ENCODE data around the gene TMSB4X. TPM values are rescaled to one million over a fixed set of nuclear protein-coding genes. Genes with fewer than 3 reads are reported as not detected.

Gene TMSB4X
- total and polyA plus RNA-seq, 2 of the 8 experiments (the other 6 are each of a cell fraction or from before 2014, with no cell fraction given), result 2,063 to 2,112 TPM

DNA sequence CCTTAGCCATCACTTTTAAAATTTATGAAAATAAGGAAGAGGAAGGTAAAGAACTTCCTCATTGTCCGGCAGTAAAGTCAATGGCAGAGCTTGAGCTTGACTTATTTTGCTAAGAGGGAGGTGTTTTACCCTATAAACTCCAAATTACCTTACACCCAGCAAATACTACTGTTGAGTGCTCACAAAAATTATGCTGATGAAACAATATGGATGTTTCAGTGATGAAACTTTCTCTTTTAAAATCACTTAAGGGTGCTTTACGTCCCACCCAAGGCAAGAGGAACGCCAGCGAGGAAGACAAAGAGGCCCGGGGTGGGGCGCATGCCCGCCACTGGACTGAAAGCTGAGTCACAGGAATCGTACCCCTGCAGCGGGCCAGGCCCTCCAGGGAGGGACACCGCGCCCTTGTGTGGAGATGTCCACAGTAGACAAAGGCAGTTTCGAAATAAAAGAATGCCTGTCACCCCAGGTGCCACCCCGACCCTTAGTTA is 560 bp upstream of the TMSB4X start:
- no peak for FAIRE-seq
- TF ChIP-seq SIN3A (conservative IDR thresholded peaks at IDR 0.05 in 1 of 2, IDR thresholded peaks at IDR 0.05 in 1 of 2; ENCODE audit: low read depth in 1 of 2, low read length in 2 of 2) (no peak), CHD2 (IDR thresholded peaks at IDR 0.05; ENCODE audit: low read length) (no peak), BACH1 (IDR thresholded peaks at IDR 0.05; ENCODE audit: low read length) (0 out of 2 replicates have a peak, but pooled peaks have one; percentile 6), RBBP5 (IDR thresholded peaks at IDR 0.05; ENCODE audit: borderline replicate concordance, low read depth, low read length) (no peak)

More for the DNA sequence above, 560 bp upstream of the TMSB4X start:
- H4K91ac ChIP-seq (replicated peaks; ENCODE audit: insufficient read length, low read length), result peak overlapping the region; percentile 89
- no peaks in the 10 kb centered on the region for H3K23me2 ChIP-seq (ENCODE audit: low read depth, low read length)
- no peak overlapping the region for H3K23ac ChIP-seq (ENCODE audit: insufficient read length)
- H3K4ac ChIP-seq (replicated peaks; ENCODE audit: insufficient read length, low read depth, low read length), result no peak overlapping the region
- peak overlapping the region; percentile 32 to 100 (median 60); a peak in 6 of 8 replicates for H3K4me3 ChIP-seq (ENCODE audit: extremely low read depth in 1 of 4, insufficient read depth in 2 of 4, low read depth in 3 of 4, low read length in 4 of 4)
- no peak overlapping the region for H2AFZ ChIP-seq (ENCODE audit: low read length)
- H2BK15ac ChIP-seq (ENCODE audit: low read length), result no peak overlapping the region; the same call in 1 of the 2 replicates
- no peak overlapping the region; the same call in 1 of the 2 replicates for H3K18ac ChIP-seq (ENCODE audit: extremely low read depth, low read length)
- H2BK120ac ChIP-seq (replicated peaks; ENCODE audit: low read depth, low read length), result peak overlapping the region; percentile 22
- peak overlapping the region; percentile 39 to 69 for H3K4me2 ChIP-seq (ENCODE audit: insufficient read depth in 1 of 2, low read depth in 2 of 2, low read length in 2 of 2)
- H3K36me3 ChIP-seq (ENCODE audit: control insufficient read depth in 2 of 4, insufficient read depth in 4 of 4, low read length in 3 of 4), result peaks cover 0 to 27% (median 4%) of the 10 kb centered on the region in 4 experiments; a peak in 3 of 8 replicates
- CTCF ChIA-PET (ENCODE audit: partially characterized antibody), result no interaction called here
- H3K14ac ChIP-seq (ENCODE audit: insufficient read length), result no peak overlapping the region
- H2BK12ac ChIP-seq (ENCODE audit: low read depth, low read length), result peak overlapping the region; percentile 9; the same call in 1 of the 2 replicates
- no peaks in the 10 kb centered on the region for H3K27me3 ChIP-seq (replicated peaks in 1 of 4; ENCODE audit: control insufficient read depth in 3 of 4, extremely low read depth in 1 of 4, insufficient read depth in 3 of 4, low read length in 3 of 4)
- WGBS, 2 experiments (ENCODE audit: extremely low coverage in 1 of 2, insufficient coverage in 1 of 2, insufficient read length in 1 of 2, insufficient replicate concordance in 2 of 2, low coverage in 1 of 2, low lambda C conversion rate in 2 of 2, missing lambda C conversion rate in 1 of 2), result 25% methylated on average over 8 of the region's 13 CpGs; no CpG with 5 or more reads in 1 of the 2 experiments
- peak overlapping the region; percentile 91 for H3K27ac ChIP-seq (ENCODE audit: low read depth, low read length)
- no peaks in the 10 kb centered on the region for H3K9me3 ChIP-seq (ENCODE audit: insufficient read depth in 2 of 2, low read depth in 1 of 2, low read length in 1 of 2)
- H3K4me1 ChIP-seq (replicated peaks in 1 of 4; ENCODE audit: control insufficient read depth in 3 of 4, insufficient read depth in 4 of 4, low read length in 3 of 4), result peaks cover 0 to 8% (median 1%) of the 10 kb centered on the region in 4 experiments; a peak in 4 of 7 replicates
- no peaks in the 10 kb centered on the region for H4K20me1 ChIP-seq (replicated peaks in 1 of 2; ENCODE audit: control insufficient read depth in 1 of 2, insufficient read depth in 2 of 2, low read length in 2 of 2)
- peak overlapping the region; percentile 78 for H4K5ac ChIP-seq (ENCODE audit: insufficient read length, low read depth, low read length)
- H3K79me1 ChIP-seq (ENCODE audit: low read depth, low read length), result no peaks in the 10 kb centered on the region
- H2BK5ac ChIP-seq (ENCODE audit: low read depth, low read length), result peak overlapping the region; percentile 44; the same call in 1 of the 2 replicates
- DNase-seq (ENCODE audit: low read depth in 1 of 2, low spot score in 2 of 2), result peak in 1 of 2 experiments; percentile 49
- H3K79me2 ChIP-seq (ENCODE audit: control insufficient read depth in 1 of 2, insufficient read depth in 2 of 2, low read length in 2 of 2), result peaks cover 0 to 26% of the 10 kb centered on the region in 2 experiments; a peak in 3 of 4 replicates
- H3K56ac ChIP-seq (replicated peaks; ENCODE audit: insufficient read length, low read depth, low read length), result no peak overlapping the region
- POLR2A ChIA-PET (ENCODE audit: partially characterized antibody), result interaction anchor here (0.8 to 4.4 kb wide), 17 partner anchors 8 to 514 kb away, joined by 3 to 20 read pairs (median 4); no protein-coding TSS in a partner anchor
- no peak overlapping the region for H4K8ac ChIP-seq (ENCODE audit: extremely low read depth, insufficient read depth, low read length)
- no peak overlapping the region for H2BK20ac ChIP-seq (ENCODE audit: low read length)
- peak overlapping the region in 3 of 4 experiments; percentile 49 to 98 (median 94); a peak in 5 of 7 replicates for H3K9ac ChIP-seq (replicated peaks in 1 of 4; ENCODE audit: extremely low read depth in 1 of 4, low read depth in 3 of 4, low read length in 3 of 4)
- H2AK5ac ChIP-seq (ENCODE audit: low read depth, low read length), result no peak overlapping the region

All from H1 (cell line).